ENCODE measurements around the gene SKAP2.

SKAP2 gene

GRCh38 chr7:26673858-26674257 is 190.5 kb downstream of the SKAP2 start:
- no peak for TF ChIP-seq CTCF (IDR thresholded peaks at IDR 0.05)
- DNase-seq = no peak
- Histone ChIP-seq H3K27ac (no peak overlapping the region), H3K4me3 (no peak overlapping the region), H3K9me3 (no peaks in the 10 kb centered on the region), H3K27me3 (no peaks in the 10 kb centered on the region), H3K4me1 (no peaks in the 10 kb centered on the region), H3K36me3 (no peaks in the 10 kb centered on the region)
- intact Hi-C loops (cut with DNase I; ENCODE audit: low total_unique reads) = no loop called here

- no peak for TF ChIP-seq CTCF (IDR thresholded peaks at IDR 0.05)
- DNase-seq = no peak
- H3K4me3 ChIP-seq = no peak overlapping the region
- no peak overlapping the region for H3K27ac ChIP-seq
- H3K27me3 ChIP-seq = no peaks in the 10 kb centered on the region
- intact Hi-C loops (cut with DNase I; ENCODE audit: low total_unique reads) = no loop called here
- H3K36me3 ChIP-seq = no peaks in the 10 kb centered on the region
- H3K9me3 ChIP-seq = no peaks in the 10 kb centered on the region
- H3K4me1 ChIP-seq = no peaks in the 10 kb centered on the region
Observed at GRCh38 chr7:26673271-26673670, 191.1 kb downstream of the SKAP2 start.

- H3K4me1 ChIP-seq = no peaks in the 10 kb centered on the region
- H3K27me3 ChIP-seq = no peaks in the 10 kb centered on the region
- H3K27ac ChIP-seq = no peak overlapping the region
- DNase-seq = no peak
- H3K4me3 ChIP-seq = no peak overlapping the region
- intact Hi-C loops (cut with DNase I; ENCODE audit: low total_unique reads) = no loop called here
- TF ChIP-seq CTCF (IDR thresholded peaks at IDR 0.05) = no peak
- H3K9me3 ChIP-seq = no peaks in the 10 kb centered on the region
- H3K36me3 ChIP-seq = no peaks in the 10 kb centered on the region
Observed at GRCh38 chr7:26670841-26671240, 193.5 kb downstream of the SKAP2 start.

- no peak for DNase-seq
- Histone ChIP-seq H3K9me3 (no peaks in the 10 kb centered on the region), H3K4me1 (no peaks in the 10 kb centered on the region), H3K27me3 (no peaks in the 10 kb centered on the region), H3K27ac (no peak overlapping the region), H3K4me3 (no peak overlapping the region), H3K36me3 (no peaks in the 10 kb centered on the region)
- intact Hi-C loops (cut with DNase I; ENCODE audit: low total_unique reads) = no loop called here
- TF ChIP-seq CTCF (IDR thresholded peaks at IDR 0.05) = no peak
Observed at GRCh38 chr7:26670290-26670689, 194.1 kb downstream of the SKAP2 start.

- no peak overlapping the region for H3K27ac ChIP-seq
- H3K4me3 ChIP-seq = no peak overlapping the region
- no peak for TF ChIP-seq CTCF (IDR thresholded peaks at IDR 0.05)
- H3K9me3 ChIP-seq = no peaks in the 10 kb centered on the region
- H3K4me1 ChIP-seq = no peaks in the 10 kb centered on the region
- H3K27me3 ChIP-seq = no peaks in the 10 kb centered on the region
- intact Hi-C loops (cut with DNase I; ENCODE audit: low total_unique reads) = loop anchor here (5.0 kb wide), 1 partner anchor 302 kb away; no protein-coding TSS in a partner anchor
- no peak for DNase-seq
- H3K36me3 ChIP-seq = no peaks in the 10 kb centered on the region
Observed at GRCh38 chr7:26668821-26669220, 195.6 kb downstream of the SKAP2 start.

GRCh38 chr7:26667514-26668133 is 196.8 kb downstream of the SKAP2 start:
- H3K27ac ChIP-seq = no peak overlapping the region
- DNase-seq = peak in 1 of 2 donors; percentile 59
- H3K27me3 ChIP-seq = no peaks in the 10 kb centered on the region
- peak; percentile 62 to 64 for TF ChIP-seq CTCF (IDR thresholded peaks at IDR 0.05)
- no peak overlapping the region for H3K4me3 ChIP-seq
- H3K4me1 ChIP-seq = no peaks in the 10 kb centered on the region
- H3K36me3 ChIP-seq = no peaks in the 10 kb centered on the region
- intact Hi-C loops (cut with DNase I; ENCODE audit: low total_unique reads) = loop anchor here (5.0 kb wide), 1 partner anchor 300 kb away; no protein-coding TSS in a partner anchor
- no peaks in the 10 kb centered on the region for H3K9me3 ChIP-seq
